HCT116 (cell line): ENCODE results near the gene COMMD10. TPM values are rescaled to one million over a fixed set of nuclear protein-coding genes. Genes with fewer than 3 reads are reported as not detected.
A peak's percentile ranks its signal among the peaks of the same experiment; 100 is the strongest.

Experiments used
- ATAC-seq: fragments of 200-7000 bp; cut with Tn5 transposase; 2 replicates; pipeline ENCODE4 v1.9.1; 2020; ENCODE audit warnings: mild to moderate bottlenecking, moderate library complexity
- BruUV-seq: library from RNA; stranded (reverse); fragments of 400-500 nt; replicated peaks from 2 replicates; lab custom pipeline; 2021; lab: Mats Ljungman, UMichigan
- CTCF ChIA-PET: fragments of 300-600 bp; sonication (Branson Sonifier 250); formaldehyde crosslinking; loops from one replicate; lab custom pipeline; 2021; ENCODE audit warnings: antibody characterized with exemption; lab: Charles Lee
- POLR2A ChIA-PET: fragments of 300-600, 350-600 bp; sonication (Branson Sonifier 250); formaldehyde crosslinking; loops from one replicate; lab custom pipeline; 2021; ENCODE audit warnings: antibody characterized with exemption; lab: Charles Lee
- RAD21 ChIA-PET, 2 experiments: fragments of 300-600 bp; sonication (Branson Sonifier 250); formaldehyde crosslinking; loops; one replicate each; lab custom pipeline; 2023; ENCODE audit warnings: low total read pairs in 2 of 2; ENCODE audit not compliant: uncharacterized antibody in 2 of 2, unreplicated experiment in 2 of 2, low non-redundant PET in 1 of 2; lab: Charles Lee
- DNase-seq: peaks from one replicate; pipeline ENCODE4 v3.0.0-alpha.2; 2010; ENCODE audit warnings: low read depth, low spot score
- H2AFZ ChIP-seq: fragments of 200-600 bp; shearing (Covaris generic), sonication (generic); 2 replicates; pipeline ENCODE4 v1.6.1; 2017; ENCODE audit warnings: low read depth, mixed run types, mixed read lengths, antibody characterized with exemption, low read length; ENCODE audit not compliant: poor library complexity, severe bottlenecking
- H3K27ac ChIP-seq: 2 replicates; pipeline ENCODE4 v1.5.1; 2012; ENCODE audit warnings: low read depth, low read length
- H3K27me3 ChIP-seq: fragments of 200-600 bp; sonication (generic); 2 replicates; pipeline ENCODE4 v1.6.1; 2016; ENCODE audit warnings: mixed run types, low read length, mixed read lengths; ENCODE audit not compliant: insufficient read depth
- H3K36me3 ChIP-seq, 2 experiments: fragments of 200-500 bp in 1 of 2; fragments of 200-600 bp in 1 of 2; sonication (Bioruptor generic) in 1 of 2; sonication (generic) in 1 of 2; 2 replicates each; pipeline versions ENCODE4 v1.5.1 to v1.6.1; 2014 to 2016; ENCODE audit warnings: low read length in 2 of 2, inconsistent platforms in 1 of 2, mixed read lengths in 1 of 2, mixed run types in 1 of 2; ENCODE audit not compliant: insufficient read depth in 2 of 2, control insufficient read depth in 1 of 2
- H3K4me1 ChIP-seq, 2 experiments: fragments of 200-600 bp in 1 of 2; sonication (generic) in 1 of 2; 2 replicates each; pipeline versions ENCODE4 v1.5.1 to v1.6.1; 2012 to 2017; ENCODE audit warnings: low read length in 2 of 2, inconsistent platforms in 1 of 2, mild to moderate bottlenecking in 1 of 2, mixed read lengths in 1 of 2, mixed run types in 1 of 2, moderate library complexity in 1 of 2; ENCODE audit not compliant: insufficient read depth in 2 of 2, control insufficient read depth in 1 of 2
- H3K4me2 ChIP-seq: fragments of 200-600 bp; sonication (generic); 2 replicates; pipeline ENCODE4 v1.6.1; 2017; ENCODE audit warnings: mixed run types, low read length, mixed read lengths
- H3K4me3 ChIP-seq, 2 experiments: fragments of 200-600 bp in 1 of 2; sonication (generic) in 1 of 2; replicated peaks in 1 of 2; 2 replicates each; pipeline ENCODE4 v1.5.1; 2011 to 2016; ENCODE audit warnings: low read length in 2 of 2, control low read depth in 1 of 2, low read depth in 1 of 2, mild to moderate bottlenecking in 1 of 2, mixed read lengths in 1 of 2, mixed run types in 1 of 2
- H3K79me2 ChIP-seq: fragments of 200-600 bp; sonication (generic); 2 replicates; pipeline ENCODE4 v1.6.1; 2017; ENCODE audit warnings: mild to moderate bottlenecking, mixed run types, low read length, moderate library complexity, mixed read lengths; ENCODE audit not compliant: insufficient read depth
- H3K9ac ChIP-seq: fragments of 200-600 bp; sonication (generic); 2 replicates; pipeline ENCODE4 v1.6.1; 2016; ENCODE audit warnings: low read length, mixed read lengths
- H3K9me2 ChIP-seq: fragments of 200-600 bp; sonication (generic), shearing (Covaris generic); 2 replicates; pipeline ENCODE4 v1.6.1; 2017; ENCODE audit warnings: mixed run types, mild to moderate bottlenecking, moderate library complexity; ENCODE audit not compliant: insufficient read depth
- H3K9me3 ChIP-seq, 2 experiments: fragments of 200-500 bp in 1 of 2; fragments of 200-600 bp in 1 of 2; sonication (Bioruptor generic) in 1 of 2; sonication (generic) in 1 of 2; 2 replicates each; pipeline ENCODE4 v1.6.1; 2014 to 2017; ENCODE audit warnings: low read length in 2 of 2, mixed read lengths in 2 of 2, inconsistent platforms in 1 of 2, low read depth in 1 of 2, mild to moderate bottlenecking in 1 of 2, mixed run types in 1 of 2, moderate library complexity in 1 of 2; ENCODE audit not compliant: control insufficient read depth in 1 of 2, insufficient read depth in 1 of 2
- H4K20me1 ChIP-seq: fragments of 200-600 bp; sonication (generic), shearing (Covaris generic); 2 replicates; pipeline ENCODE4 v1.6.1; 2017; ENCODE audit warnings: mixed run types, mild to moderate bottlenecking, moderate library complexity; ENCODE audit not compliant: insufficient read depth
- CBX3 ChIP-seq: IDR thresholded peaks from 2 replicates; pipeline ENCODE4 v1.6.1; 2012; ENCODE audit warnings: low read depth
- EGR1 ChIP-seq: IDR thresholded peaks from 2 replicates; pipeline ENCODE4 v1.6.1; 2012; ENCODE audit warnings: low read depth
- EZH2 ChIP-seq: fragments of 200-600 bp; sonication (generic); IDR thresholded peaks from 2 replicates; pipeline ENCODE4 v1.6.1; 2017; ENCODE audit warnings: antibody characterized with exemption, mixed run types
- FOSL1 ChIP-seq: IDR thresholded peaks from 2 replicates; pipeline ENCODE4 v1.6.1; 2012; ENCODE audit warnings: low read depth
- JUND ChIP-seq: IDR thresholded peaks from 2 replicates; pipeline ENCODE4 v1.6.1; 2012
- RAD21 ChIP-seq: IDR thresholded peaks from 2 replicates; pipeline ENCODE4 v1.6.1; 2012; ENCODE audit warnings: low read depth, mild to moderate bottlenecking
- SP1 ChIP-seq: IDR thresholded peaks from 2 replicates; pipeline ENCODE4 v1.6.1; 2012; ENCODE audit warnings: low read depth
- SRF ChIP-seq: IDR thresholded peaks from 2 replicates; pipeline ENCODE4 v1.6.1; 2012; ENCODE audit warnings: low read depth
- TCF7L2 ChIP-seq: IDR thresholded peaks from 2 replicates; pipeline ENCODE4 v1.7.0; 2011; ENCODE audit warnings: borderline replicate concordance, inconsistent platforms; ENCODE audit not compliant: insufficient read depth, insufficient read length; ENCODE audit errors: extremely low read depth
- intact Hi-C: fragments of 100-400 bp; cut with micrococcal nuclease; formaldehyde crosslinking; loops from 2 replicates; pipeline ENCODE4 v1.10.0; 2022
- total RNA-seq: library from RNA; stranded (reverse); gene quantifications from one replicate; pipeline ENCODE4 v1.2.1, GENCODE V29; 2021; ENCODE audit not compliant: unreplicated experiment
- TF ChIP-seq, protein P1 (sequence below): IDR thresholded peaks from 2 replicates; pipeline ENCODE4 v1.6.1; 2011; ENCODE audit warnings: mild to moderate bottlenecking, low read length, moderate library complexity; ENCODE audit not compliant: insufficient replicate concordance; ENCODE audit errors: extremely low read depth
- TF ChIP-seq, protein P2 (sequence below): IDR thresholded peaks from 2 replicates; pipeline ENCODE4 v1.6.1; 2012

The COMMD10 gene
- total RNA-seq, 1 experiment from 2014 or later, result 35.3 TPM

DNA sequence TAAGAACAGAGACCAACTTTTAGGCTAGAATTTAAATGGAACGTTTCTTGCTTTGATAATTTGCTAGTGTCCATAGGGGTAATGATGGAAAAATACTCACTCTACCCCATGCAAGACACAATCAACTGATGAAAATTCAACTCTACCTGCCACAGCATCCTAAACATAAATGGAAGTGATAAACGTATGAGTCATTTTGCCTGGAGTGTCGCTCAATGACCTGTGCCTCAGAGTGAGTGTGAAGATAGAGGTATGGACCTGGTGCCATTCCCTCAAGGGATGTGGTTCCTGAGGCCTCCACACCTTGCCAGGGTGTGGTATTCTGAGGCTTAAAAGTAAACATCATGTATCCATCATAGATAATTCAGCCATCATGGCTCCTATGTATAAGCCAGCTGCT is 38.6 kb upstream of the COMMD10 start:
- Histone ChIP-seq H3K27me3 (no peaks in the 10 kb centered on the region), H3K9me3 (no peaks in the 10 kb centered on the region), H3K79me2 (no peaks in the 10 kb centered on the region), H3K9me2 (no peaks in the 10 kb centered on the region), H3K4me2 (peak overlapping the region; percentile 40), H2AFZ (no peak overlapping the region), H3K27ac (peak overlapping the region; percentile 36; the same call in 1 of the 2 replicates), H4K20me1 (no peaks in the 10 kb centered on the region), H3K4me1 (peaks cover 24 to 50% of the 10 kb centered on the region in 2 experiments), H3K36me3 (no peaks in the 10 kb centered on the region), H3K4me3 (peak overlapping the region in 1 of 2 experiments; percentile 2; a peak in 1 of 4 replicates), H3K9ac (peak overlapping the region; percentile 0; the same call in 1 of the 2 replicates)
- intact Hi-C loops, result loop anchor here (5.0 kb wide), 1 partner anchor 279 kb away; no protein-coding TSS in a partner anchor
- ATAC-seq, result peak; percentile 85
- peak; percentile 73 for TF ChIP-seq SP1
- TF ChIP-seq TCF7L2, result no peak
- no peak for TF ChIP-seq RAD21
- TF ChIP-seq, protein P1, sequence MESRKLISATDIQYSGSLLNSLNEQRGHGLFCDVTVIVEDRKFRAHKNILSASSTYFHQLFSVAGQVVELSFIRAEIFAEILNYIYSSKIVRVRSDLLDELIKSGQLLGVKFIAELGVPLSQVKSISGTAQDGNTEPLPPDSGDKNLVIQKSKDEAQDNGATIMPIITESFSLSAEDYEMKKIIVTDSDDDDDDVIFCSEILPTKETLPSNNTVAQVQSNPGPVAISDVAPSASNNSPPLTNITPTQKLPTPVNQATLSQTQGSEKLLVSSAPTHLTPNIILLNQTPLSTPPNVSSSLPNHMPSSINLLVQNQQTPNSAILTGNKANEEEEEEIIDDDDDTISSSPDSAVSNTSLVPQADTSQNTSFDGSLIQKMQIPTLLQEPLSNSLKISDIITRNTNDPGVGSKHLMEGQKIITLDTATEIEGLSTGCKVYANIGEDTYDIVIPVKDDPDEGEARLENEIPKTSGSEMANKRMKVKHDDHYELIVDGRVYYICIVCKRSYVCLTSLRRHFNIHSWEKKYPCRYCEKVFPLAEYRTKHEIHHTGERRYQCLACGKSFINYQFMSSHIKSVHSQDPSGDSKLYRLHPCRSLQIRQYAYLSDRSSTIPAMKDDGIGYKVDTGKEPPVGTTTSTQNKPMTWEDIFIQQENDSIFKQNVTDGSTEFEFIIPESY, result no peak
- peak; percentile 68 for TF ChIP-seq JUND
- TF ChIP-seq, protein P2, sequence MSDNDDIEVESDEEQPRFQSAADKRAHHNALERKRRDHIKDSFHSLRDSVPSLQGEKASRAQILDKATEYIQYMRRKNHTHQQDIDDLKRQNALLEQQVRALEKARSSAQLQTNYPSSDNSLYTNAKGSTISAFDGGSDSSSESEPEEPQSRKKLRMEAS, result peak; percentile 48; the same call in 1 of the 2 replicates
- TF ChIP-seq EGR1, result no peak
- 0 out of 2 replicates have a peak, but pooled peaks have one; percentile 39 for TF ChIP-seq SRF
- peak; percentile 50; the same call in 1 of the 2 replicates for TF ChIP-seq CBX3
- TF ChIP-seq FOSL1, result peak; percentile 83
- TF ChIP-seq EZH2, result no peak
- ChIA-PET RAD21 (no interaction called here), POLR2A (no interaction called here), CTCF (interaction anchor here (0.7 kb wide), 1 partner anchor 13 kb away, joined by 3 read pairs; no protein-coding TSS in a partner anchor)
- BruUV-seq, result TSS peak; percentile 65
- DNase-seq, result peak; percentile 59
